GM18507 (cell line): ENCODE measurements around the gene KDM4B.
"Not testable (repeated sequence)": the region's sequence is repeated elsewhere in the genome, so short reads cannot be mapped to it uniquely, and the experiment has no call there.

Experiments
- DNase-seq: peaks from one replicate; pipeline ENCODE4 v3.0.0; 2011; ENCODE audit warnings: low read depth; ENCODE audit not compliant: insufficient read length; ENCODE audit errors: extremely low spot score
- FAIRE-seq: peaks from 2 replicates; lab custom pipeline; 2011; peaks lifted over from hg19 to GRCh38; lab: Jason Lieb, UNC

Gene KDM4B

GRCh38 chr19:5172859-5173630 is 204.1 kb downstream of the KDM4B start:
- no peak for FAIRE-seq
- DNase-seq, result no peak

GRCh38 chr19:5173993-5174392 is 205.1 kb downstream of the KDM4B start:
- no peak for FAIRE-seq
- DNase-seq, result no peak

- DNase-seq (no peak), FAIRE-seq (no peak)
Observed at GRCh38 chr19:5177745-5178450, 209.0 kb downstream of the KDM4B start.

- DNase-seq (no peak), FAIRE-seq (no peak)
Observed at GRCh38 chr19:5178841-5179240, 209.9 kb downstream of the KDM4B start.

- no peak for FAIRE-seq
- no peak for DNase-seq
Observed at GRCh38 chr19:5179256-5179655, 210.3 kb downstream of the KDM4B start.

GRCh38 chr19:5181329-5181728 is 212.4 kb downstream of the KDM4B start:
- DNase-seq (no peak), FAIRE-seq (no peak)

GRCh38 chr19:5182751-5183150 is 213.8 kb downstream of the KDM4B start:
- DNase-seq (no peak), FAIRE-seq (no peak)

GRCh38 chr19:5183616-5184015 is 214.7 kb downstream of the KDM4B start:
- FAIRE-seq (no peak), DNase-seq (no peak)

GRCh38 chr19:5184930-5185329 is 216.0 kb downstream of the KDM4B start:
- DNase-seq (no peak), FAIRE-seq (no peak)

- FAIRE-seq, result no peak
- no peak for DNase-seq
Observed at GRCh38 chr19:5186293-5187050, 217.6 kb downstream of the KDM4B start.

- DNase-seq, result no peak
- FAIRE-seq, result no peak
Observed at GRCh38 chr19:5188548-5189317, 219.8 kb downstream of the KDM4B start.

- FAIRE-seq (no peak), DNase-seq (no peak)
Observed at GRCh38 chr19:5189318-5189607, 220.3 kb downstream of the KDM4B start.

- DNase-seq (no peak), FAIRE-seq (no peak)
Observed at GRCh38 chr19:5191091-5191490, 222.2 kb downstream of the KDM4B start.

- FAIRE-seq, result no peak
- no peak for DNase-seq
Observed at GRCh38 chr19:5192568-5192967, 223.7 kb downstream of the KDM4B start.

GRCh38 chr19:5193192-5193591 is 224.3 kb downstream of the KDM4B start:
- FAIRE-seq, result no peak
- no peak for DNase-seq

GRCh38 chr19:5194641-5195040 is 225.7 kb downstream of the KDM4B start:
- DNase-seq (no peak), FAIRE-seq (no peak)

- not testable (repeated sequence) for DNase-seq, FAIRE-seq
Observed at GRCh38 chr19:5195587-5195986, 226.7 kb downstream of the KDM4B start.

- DNase-seq (no peak), FAIRE-seq (no peak)
Observed at GRCh38 chr19:5196832-5197231, 227.9 kb downstream of the KDM4B start.

- DNase-seq (no peak), FAIRE-seq (no peak)
Observed at GRCh38 chr19:5200844-5201243, 231.9 kb downstream of the KDM4B start.

- no peak for FAIRE-seq
- no peak for DNase-seq
Observed at GRCh38 chr19:5202553-5202952, 233.6 kb downstream of the KDM4B start.
